Stimulated activated CD4-positive, alpha-beta T cell treated with anti-CD3 and anti-CD28 coated beads, TNF-alpha, amount 100 ng/mL, for 48 hours (primary cell): ENCODE measurements around the gene RAB41.
"Not testable (repeated sequence)": the region's sequence is repeated elsewhere in the genome, so short reads cannot be mapped to it uniquely, and the experiment has no call there.

Source experiments
- DNase-seq, 3 donors: peaks; one replicate each; pipeline ENCODE4 v3.0.0-alpha.2; 2020; ENCODE audit warnings: low read depth in 3 of 3

RAB41 gene

DNA sequence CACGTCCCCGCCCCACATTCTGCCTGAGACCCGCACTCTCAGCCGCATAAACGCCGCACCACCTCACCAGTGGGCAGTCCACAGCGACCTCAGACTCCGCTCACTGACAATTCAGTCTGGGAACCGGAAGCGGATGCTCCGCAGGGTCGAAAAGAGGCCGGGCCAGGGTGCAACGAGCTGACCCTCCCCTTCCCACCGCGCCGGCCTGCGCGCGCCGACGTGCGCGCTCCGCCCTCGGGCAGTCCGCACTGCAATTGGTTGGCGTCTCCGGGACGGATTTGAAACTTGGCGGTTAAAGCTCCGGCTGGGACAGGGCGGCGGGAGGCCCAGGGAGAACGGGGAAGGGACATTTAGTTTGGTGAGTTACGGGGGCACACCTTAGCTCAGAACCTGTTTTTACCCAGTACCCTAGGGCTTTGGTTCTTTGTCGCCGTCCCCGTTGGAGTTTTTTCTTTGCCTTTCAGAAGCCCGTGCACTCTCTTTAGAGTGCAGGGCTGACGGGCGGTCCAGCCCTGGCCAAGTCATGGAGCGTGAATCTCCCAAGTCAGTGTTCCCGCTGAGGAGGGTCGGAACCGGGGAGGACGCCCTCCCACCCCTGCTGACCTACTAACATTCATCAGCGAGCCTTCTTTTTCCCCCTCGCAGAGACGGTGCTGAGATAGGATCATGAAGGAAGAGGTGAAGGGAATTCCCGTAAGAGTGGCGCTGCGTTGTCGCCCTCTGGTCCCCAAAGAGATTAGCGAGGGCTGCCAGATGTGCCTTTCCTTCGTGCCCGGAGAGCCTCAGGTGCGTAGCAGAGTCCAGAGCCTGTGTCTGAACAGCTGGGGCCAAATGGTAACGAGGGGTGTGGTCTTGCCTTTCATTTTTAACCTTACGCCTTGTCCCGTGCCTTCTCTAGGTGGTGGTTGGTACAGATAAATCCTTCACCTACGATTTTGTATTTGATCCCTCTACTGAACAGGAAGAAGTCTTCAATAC lies 8.1 kb downstream of the RAB41 start, which contains the start of the genes KIF4A and PDZD11:
Gene KIF4A, plus strand, starts transcription at position 312 of the 978 bp plus-strand sequence. Its CDS starts 355 bp downstream, at position 667.
Gene PDZD11, minus strand, starts transcription at position 135 of the 978 bp plus-strand sequence. CDS start 586 bp downstream, outside the sequence.
- peak; percentile 58 to 67 (median 61) for DNase-seq

DNA sequence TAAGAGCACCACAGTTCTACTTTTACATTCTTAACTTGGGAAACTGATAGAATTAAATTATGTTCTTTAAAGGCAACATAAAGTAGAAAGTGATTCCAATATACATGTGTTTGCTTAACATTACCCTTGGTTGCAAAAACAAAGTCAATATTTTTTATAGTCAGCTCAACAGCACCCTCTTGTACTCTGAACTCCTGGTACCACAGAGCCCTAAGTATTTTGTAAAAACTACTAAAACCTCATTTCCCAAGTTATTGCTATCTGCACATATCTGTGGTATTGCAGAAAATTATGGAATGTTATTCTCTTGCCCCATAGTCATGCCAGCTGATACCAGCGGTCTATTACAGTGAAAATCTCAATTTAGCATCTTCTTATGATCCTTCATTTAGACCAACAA lies 10.8 kb downstream of the RAB41 start:
- DNase-seq, result no peak

DNA sequence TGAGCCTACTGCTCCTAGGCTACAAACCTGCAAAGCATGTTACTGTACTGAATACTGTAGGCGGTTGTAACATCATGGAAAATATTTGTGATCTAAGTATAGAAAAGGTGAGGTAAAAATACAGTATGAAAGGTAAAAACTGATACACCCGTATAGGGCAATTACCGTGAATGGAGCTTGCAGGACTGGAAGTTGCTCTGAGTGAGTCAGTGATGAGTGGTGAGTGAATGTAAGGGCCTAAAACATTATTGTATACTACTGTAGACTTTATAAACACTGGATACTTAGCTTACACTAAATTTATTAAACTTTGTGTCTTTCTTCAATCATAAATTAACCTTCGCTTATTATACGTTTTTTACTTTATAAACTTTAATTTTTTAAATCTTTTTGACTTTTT lies 11.6 kb downstream of the RAB41 start:
- DNase-seq, result no peak

DNA sequence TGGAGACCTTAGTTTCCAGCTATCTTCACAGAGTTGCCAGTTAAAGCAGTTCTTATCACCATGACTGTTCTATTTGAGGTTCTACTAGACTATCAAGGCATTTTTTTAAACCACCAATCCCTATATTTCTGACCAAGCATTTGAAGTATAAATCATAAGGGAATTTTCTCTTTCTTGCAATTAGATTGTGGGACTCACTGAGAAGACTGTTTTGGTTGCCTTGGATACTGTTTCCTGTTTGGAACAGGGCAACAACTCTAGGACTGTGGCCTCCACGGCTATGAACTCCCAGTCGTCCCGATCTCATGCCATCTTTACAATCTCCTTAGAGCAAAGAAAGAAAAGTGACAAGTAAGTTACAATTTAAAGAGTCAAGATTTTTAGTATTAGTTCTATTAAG lies 19.7 kb downstream of the RAB41 start:
- DNase-seq, result no peak

DNA sequence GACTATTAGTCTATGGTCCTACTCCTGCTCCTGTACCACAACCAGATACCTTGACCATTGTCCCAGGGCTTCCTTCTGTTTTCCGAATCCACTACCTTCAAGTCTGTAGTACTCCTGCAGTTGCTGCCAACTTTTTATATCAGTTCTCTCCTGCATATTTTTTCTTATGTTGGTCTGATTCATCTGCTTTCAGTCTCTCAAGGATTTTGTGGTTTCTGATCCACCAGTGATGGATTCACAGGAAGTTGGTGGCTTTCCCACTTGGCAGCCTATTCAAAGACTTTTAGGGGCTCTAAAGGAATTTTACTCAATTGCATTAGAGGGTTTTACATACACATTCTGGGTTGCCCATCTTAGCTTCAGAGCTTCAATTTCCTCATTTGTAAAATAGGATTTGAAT lies 31.5 kb downstream of the RAB41 start:
- DNase-seq, result no peak

DNA sequence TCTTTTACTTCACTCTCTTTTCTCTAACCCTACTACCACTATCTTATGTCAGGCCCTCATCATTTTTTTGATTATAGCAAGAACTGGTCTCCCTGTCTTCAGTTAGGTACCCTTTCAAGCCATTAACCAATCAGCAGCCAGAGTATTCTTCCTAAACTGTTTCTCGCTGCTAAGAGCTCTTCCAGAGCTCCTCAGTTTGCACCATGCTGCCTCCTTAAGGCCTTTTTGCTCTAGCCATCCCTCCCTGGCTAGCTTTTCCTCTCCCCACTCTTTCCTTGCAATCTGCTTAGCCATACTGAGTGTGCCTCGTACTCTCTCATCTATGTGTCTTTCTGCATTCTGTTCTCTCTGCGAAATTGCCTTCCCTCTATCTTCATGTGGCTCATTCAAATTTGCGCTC lies 40.8 kb downstream of the RAB41 start:
- no peak for DNase-seq

DNA sequence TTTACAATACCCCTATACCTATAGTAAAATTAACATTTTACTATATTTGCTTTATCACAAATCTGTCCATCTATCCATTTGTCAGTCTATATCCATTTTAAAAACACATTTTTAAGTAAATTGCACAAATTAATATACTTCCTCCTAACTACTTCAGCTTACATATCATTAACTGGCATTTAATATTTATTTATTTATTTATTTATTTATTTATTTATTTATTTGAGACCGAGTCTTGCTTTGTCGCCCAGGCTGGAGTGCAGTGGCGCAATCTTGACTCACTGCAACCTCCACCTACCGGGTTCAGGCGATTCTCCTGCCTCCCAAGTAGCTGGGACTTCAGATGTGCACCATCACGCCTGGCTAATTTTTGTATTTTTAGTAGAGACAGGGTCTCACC lies 41.7 kb downstream of the RAB41 start:
- DNase-seq, result not testable (repeated sequence)

DNA sequence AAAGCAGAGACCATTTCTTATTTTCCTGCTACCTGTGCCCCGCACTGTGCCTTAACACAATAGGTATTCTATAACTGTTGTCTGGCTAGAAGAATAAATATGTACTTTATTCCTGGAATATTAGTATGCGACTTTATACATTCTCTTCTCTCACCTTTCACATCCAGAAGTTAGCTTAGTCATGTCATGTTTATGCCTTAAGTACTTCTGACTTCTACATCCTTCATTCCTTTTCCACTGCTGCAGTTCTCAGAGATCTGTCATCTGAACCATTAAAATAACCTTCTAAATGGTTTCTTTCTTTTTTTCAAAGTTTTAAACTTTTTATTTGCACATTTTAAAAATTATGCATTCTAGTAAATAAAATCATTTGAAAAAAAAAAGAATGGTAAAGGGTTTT lies 42.4 kb downstream of the RAB41 start:
- no peak for DNase-seq

DNA sequence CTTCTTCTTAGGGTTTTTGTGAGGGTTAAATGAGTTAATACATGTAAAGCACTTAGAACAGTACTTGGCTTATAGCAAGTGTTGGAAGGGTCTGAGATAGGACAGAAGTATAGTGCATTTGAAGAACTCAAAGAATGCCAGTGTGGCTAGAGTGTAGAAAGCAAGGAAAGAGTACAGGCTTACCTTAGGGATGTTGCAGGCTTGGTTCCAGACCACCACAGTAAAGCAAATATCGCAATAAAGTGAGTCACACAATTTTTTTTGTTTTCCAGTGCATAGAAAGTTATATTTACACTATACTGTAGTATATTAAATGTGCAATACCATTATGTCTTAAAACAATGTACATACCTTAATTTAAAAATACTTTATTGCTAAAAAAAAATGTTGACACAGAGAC lies 49.2 kb downstream of the RAB41 start:
- no peak for DNase-seq

DNA sequence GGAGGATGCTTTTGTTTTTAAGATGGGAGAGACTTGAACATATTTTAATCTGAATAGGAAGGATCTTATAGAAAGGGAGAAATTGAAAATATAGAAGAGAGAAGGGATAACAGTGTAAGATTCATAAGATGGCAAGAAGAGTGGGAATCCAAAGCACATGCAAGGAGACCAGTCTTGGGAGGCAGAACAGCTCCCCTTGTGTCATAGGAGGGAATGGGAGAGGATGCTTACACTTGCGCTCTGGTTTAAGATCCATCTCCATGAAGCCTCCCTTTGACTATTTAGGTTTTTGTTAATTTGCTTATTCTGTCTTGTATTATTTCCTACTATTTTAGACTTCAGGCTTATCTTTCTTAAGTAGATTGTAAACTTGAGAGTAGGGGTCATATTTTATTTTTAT lies 50.6 kb downstream of the RAB41 start:
- DNase-seq, result no peak
